Effector CD4-positive, alpha-beta T cell (primary cell): Measurements from ENCODE around the gene GNLY.
"Not testable (repeated sequence)": the region's sequence is repeated elsewhere in the genome, so short reads cannot be mapped to it uniquely, and the experiment has no call there.

Experiments
- DNase-seq: peaks from one replicate; pipeline ENCODE4 v3.0.0-alpha.2; 2020

The GNLY gene

DNA sequence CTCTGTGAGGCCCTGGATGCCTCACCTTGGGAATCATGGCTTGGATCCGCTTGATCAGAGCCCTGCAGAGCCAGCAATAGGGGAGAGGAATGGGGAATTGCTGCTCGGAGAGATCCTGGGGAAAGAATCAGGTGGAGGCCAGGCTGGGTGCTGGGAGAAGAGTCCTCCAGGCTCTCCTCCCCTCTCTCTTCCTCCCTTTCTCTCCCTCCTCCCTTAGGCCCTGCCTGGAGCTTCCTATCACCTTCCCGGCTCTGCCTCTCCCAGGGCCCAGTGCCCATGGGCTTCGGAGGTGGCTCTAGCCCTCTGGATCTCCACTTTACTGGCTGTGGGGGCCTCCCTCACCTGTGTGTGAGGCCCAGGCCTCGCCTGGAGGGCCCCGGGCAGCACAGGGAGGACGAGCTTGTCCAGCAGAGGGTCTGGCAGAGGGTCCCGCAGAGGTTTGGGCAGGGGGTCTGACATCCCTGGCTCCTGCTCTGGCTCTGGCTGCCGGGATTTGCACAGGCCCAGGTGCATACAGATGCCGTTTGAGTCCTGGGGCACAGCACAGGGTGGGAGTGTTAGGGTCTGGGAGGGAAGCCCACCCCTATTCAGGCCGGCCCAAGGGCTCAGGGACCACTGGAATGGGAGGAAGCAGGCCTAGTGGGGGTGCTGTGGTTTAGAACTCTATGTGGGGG is 28.8 kb upstream of the GNLY start:
- no peak for DNase-seq

DNA sequence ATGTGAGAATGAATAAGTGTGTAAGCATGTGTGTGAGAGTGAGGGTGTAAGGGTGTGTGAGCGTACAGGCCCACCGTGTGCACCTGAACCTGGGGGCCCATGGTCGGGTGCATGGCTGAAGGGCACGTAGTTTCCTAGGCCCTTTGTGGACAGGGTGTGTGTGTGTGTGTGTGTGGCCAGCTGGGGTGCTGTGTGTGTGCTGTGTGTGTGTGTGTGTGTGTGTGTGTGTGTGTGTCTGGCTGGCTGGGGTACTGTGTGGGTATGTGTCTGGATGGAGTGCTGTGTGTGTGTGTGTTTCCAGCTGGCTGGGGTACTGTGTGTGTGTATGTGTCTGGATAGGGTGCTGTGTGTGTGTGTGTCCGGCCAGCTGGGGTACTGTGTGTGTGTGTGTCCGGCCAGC is 28.1 kb upstream of the GNLY start:
- no peak for DNase-seq

DNA sequence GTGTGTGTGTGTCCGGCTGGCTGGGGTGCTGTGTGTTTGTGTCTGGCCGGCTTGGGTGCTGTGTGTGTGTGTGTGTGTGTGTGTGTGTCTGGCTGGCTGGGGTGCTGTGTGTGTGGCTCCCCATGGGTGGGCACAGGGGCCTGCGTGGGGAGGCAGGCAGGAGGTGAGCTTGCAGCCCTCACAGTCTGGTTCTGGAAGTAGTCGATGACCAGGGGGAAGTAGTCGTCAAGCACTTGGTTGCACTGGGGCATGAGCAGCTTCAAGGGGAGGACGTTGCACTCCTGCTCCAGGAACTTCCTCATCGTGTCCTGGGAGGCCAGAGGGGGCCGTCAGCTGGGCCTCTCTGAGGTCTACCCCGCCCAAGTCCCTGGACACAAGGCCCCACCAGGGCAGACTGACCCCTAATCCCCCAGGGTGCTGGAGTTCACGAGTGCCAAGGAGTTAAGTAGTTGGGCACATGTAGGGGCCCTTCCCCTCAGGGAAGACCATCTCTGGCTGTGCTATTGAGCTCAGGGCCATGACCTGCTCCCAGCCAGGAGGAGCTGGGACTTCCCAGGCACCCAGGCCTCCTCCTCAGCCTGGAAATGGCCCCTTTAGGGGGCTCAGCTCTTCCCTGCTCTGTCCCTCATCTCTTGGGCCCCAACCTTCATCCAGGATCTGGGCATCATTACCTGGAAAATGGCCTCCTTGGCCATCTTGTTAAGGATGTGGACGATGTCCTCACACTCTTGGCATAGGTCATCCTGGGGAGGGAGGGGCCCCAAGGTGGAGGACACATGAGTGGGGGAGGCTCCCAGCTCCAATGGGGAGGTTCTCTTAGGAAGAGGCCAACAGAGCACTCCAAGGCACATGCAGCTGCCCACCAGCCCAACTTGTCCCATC is 27.5 kb upstream of the GNLY start:
- DNase-seq: no peak

DNA sequence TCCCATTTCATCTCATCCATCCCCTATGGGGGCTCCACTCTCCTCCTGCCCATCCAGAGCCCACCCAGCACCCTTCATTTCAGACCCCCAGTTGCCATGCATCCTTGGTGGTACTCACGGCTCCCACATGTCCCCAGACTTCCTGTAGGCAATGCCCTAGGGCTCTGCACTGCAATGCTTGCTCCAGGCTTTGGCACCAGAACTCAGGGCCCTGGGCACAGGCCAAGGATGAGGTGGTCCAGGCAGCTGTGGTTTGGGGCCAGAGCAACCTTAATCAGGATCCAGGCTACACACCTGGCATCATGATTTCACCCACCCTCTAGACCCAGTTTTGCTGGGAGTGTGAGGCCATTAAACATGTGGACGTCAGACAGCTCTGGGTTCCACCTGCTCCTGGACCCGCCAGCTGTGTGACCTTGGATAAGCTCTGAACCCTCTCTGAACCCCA is 26.6 kb upstream of the GNLY start:
- DNase-seq: no peak

DNA sequence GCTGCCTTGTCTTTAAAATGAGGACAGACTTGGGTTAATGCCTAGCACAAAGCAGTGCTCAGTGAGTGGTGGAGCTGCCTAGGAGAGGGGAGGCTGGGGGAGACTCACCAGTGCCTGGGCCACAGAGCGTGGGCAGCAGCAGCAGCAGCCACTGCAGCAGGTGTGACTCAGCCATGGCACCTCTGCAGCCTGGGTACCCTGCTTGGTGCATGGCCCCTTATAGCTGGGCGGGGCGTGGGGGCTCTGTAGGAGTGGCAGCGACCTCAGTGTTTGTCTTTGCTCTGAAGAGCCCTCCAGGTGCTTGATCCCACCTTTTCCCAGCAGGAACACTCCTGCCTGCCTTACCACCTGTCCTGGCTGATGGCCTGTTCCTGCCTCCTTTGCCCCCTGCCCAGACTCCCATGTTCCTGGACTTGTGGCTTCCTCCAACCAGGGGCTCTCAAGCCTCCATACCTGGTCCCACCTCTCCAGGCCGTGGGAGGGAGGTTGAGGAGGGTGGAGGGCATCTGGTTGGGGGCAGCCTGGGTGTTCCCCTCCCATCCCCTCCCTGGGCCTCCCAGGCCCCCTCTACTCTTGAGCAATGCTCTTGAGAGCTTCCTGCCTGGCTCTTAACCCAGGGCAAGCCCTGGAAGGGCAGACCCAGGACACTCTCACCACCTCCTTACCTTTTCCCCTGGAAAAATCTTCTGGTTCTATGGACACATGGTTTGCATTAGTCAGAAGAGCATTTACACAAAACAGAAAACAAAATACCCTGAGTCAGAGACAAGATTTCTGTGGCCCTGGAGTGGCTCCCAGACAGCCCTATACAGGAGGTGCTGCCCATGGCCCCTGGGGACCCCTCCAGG is 25.9 kb upstream of the GNLY start, which contains the start of gene SFTPB:
SFTPB (minus strand) TSS at position 191 of the 848 bp plus-strand sequence; CDS start at position 175, 16 bp downstream.
- DNase-seq: no peak

DNA sequence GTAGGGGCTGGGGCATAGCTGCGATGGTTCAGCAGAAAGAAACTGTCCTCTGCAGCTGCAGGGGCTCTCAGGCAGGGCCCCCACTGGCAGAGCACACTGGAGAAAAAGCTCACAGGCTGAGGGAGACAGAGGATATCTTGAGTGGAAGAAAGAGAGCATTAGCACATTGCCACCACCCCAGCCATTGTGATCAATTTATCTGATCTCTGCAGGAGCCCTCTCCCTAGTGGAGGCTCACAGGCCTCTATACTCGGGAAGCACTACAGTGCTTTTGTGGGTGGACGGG is 25.4 kb upstream of the GNLY start:
- DNase-seq: no peak

DNA sequence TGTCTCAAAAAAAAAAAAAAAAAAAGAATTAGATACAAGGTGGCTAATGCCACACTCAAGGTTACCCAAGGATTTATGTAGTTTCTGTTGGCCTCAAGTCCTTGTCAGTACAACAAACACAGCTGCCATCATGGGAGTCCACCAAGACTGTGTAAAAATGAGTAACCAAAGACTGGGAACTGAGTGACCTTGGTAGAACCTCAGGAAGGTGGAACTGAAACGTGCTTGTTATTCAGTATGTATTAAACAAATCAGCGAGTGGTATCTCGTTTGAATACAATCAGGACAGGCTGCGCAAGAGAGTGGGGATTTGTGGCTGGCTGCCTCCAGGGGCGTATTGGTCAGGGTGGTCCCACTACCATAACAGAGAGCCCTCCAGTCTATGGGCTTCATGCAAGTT is 24.6 kb upstream of the GNLY start:
- DNase-seq: no peak

DNA sequence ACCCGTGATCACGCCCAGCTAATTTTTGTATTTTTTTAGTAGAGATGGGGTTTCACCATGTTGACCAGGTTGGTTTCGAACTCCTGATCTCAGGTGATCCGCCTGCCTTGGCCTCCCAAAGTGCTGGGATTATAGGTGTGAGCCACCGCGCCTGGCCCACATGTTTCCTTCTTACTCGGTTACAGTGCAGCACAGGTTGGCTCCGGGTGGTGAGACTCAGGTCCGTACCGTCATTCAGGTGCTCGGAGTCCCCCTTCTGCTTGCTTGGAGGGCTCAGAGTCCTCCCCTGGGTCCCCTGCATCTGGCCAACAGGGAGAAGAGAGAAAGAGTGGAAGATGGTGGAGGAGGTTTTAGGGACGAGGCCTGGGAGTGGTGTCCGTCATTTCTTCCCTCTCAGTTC is 23.7 kb upstream of the GNLY start:
- not testable (repeated sequence) for DNase-seq

DNA sequence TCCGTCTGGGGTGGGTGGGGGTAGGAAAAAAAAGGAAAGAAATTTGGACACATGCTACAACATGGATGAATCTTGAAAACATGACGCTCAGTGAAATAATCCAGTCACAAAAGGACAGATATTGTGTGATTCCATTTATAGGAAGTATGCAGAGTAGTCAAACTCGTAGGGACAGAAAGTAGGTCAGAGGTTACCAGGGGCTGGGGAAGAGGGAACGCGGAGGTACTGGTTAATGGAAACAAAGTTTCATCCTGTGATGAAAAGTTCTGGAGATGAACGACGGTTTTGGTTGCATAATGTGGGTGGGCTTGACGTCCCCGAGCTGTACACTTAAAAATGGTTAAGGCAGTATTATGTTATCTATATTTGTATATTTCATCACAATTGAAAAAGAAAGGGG is 21.7 kb upstream of the GNLY start:
- DNase-seq: no peak

DNA sequence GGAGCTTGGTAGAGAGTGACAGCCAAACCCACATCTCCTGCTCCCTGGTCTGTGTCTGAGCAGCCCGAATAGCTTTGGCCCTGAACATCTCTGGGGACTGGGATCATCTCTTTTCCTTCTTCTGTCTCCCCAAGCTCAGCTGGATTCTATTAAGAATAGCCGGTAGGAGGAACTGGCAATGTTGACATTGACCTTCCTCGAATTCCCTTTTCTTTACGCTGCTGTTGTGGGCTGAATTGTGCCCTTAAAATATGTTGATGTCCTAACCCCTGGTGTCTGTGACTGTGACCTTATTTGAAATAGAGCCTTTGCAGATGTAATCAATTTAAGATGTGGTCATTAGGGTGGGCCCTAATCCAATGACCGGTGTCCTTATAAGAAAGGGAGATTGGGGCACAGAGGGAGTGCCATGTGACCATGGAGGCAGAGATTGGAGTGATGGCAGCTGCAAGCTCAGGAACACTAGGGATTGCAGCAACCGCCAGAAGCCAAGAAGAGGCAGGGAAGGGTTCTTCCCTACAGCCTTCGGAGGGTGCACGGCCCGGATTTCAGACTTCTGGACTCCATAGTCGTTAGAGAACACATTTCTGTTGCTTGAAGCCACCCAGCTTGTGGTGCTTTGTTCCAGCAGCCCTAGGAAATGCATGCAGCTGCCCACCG is 20.3 kb upstream of the GNLY start:
- no peak for DNase-seq

DNA sequence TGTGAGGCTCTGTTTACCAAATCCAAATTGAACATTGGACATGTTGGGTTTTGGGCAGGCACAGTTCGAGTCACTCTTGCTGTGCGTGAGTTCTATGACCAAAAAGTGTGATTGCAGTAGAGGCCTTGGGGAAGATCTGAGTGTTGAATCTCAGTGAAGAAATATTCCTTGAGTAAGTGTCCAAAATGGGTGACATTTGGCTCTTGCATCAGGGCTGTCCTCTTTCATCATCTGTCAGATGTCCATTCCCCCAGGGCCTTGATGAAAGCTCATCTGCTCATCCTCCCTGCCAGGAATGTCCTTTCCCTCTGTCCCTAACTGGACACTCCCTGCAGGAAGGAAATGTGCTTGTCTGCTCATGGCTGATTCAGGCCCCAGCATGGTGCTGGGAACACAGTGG is 19.7 kb upstream of the GNLY start:
- no peak for DNase-seq

DNA sequence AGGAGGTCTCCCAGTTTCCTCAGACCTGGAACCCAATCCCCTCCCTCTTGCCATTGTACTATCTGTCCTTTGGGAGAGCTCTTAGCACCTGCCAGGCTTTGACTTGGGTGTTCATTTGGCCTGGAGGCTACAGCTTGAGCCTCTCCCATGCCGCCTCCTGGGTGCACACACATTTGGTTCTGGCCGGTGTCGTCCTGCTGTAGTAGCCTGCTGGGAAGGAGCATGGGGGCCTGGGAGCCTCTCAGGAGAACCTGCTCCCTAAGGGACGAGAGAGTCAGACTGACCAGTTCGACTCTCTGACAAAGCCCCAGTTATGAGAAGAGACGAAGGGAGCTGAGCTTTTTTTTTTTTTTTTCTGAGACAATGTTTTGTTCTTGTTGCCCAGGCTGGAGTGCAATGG is 18.7 kb upstream of the GNLY start:
- DNase-seq: no peak

DNA sequence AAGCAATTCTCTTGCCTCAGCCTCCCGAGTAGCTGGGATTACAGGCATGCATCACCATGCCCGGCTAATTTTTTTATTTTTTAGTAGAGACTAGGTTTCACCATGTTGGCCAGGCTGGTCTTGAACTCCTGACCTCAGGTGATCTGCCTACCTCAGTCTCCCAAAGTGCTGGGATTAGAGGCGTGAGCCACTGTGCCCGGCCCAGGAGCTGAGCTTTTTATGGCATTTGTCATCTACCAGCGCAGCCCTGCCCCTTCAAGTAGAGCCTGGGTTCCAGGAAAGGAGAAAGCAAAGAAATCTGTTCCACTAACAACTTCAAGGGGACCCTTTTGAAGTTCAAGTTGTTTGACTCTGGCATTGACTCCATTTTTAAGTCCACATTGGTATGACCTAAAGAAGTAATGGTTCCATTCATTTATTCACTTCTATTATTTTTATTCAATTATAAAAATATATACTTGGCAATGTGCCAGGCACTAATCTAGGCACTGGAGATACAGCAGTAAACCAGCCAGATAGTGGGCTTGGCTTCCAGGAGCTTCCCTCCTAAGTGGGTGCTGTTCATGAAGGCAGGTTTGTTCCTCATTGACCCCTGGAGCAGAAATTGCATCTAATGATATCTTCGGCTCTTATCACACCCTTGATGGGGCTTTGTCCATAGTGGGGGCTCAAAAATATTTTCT is 18.2 kb upstream of the GNLY start:
- DNase-seq: no peak

DNA sequence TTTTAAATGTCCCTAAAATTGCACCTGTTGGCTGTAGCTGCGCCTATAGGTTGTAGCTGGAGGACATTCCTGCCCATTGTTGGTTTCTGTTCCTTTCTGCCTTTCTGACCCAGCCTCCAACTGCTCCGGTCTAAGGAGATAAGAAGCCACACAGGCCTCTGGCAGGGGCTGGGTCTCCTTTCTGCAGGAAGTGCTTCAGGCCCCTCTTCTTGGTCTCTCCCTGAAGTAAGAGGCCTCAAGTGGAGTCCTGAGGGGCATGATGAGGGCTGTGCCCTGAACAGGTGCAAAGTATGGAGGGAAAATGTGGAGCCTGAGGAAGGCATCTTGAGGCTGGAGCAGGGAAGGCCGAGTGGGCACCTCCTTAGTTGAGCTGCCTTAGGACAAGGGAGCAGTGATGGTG is 15.8 kb upstream of the GNLY start:
- DNase-seq: no peak

DNA sequence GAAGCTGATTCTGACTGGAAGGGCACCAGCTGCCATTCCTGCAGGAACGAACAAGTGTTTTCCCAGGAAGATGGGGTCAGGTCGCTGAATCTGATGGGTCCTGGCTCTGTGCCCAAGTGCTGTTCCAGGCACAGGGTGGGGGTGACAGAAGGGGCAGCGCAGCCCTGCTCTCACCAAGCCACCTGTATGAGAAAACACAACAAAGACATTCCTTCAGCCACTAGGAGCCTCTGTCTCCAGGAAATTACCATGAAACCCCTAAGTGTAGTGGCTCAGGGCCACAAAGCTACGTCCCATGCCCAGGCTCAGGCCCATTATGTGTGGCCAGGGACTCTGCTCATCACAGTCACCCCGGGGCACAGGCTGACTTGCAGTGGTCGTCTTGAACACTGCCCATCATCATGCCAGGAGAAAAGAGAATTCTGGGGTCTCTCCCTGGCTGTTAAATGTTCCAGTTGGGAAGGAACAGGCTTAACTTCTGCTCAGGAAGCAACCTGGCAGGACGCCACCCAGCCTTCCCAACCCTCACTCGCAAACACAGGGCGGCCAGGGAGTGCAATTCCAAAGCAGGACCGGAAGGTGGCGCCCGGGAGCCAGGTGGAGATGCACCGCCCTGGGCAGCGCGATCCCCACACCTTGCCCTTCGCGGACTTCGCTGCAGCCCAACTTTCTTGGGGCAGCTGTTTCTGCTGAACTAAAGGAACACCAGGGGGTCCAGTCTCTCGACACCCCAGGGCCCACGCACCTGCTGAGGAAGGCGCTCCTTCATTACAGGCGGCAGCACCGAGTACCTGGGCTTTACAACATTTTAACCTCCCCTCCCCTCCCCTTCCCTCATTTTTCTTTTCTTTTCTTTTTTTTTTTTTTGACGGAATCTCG is 15.1 kb upstream of the GNLY start:
- DNase-seq: peak; percentile 62

DNA sequence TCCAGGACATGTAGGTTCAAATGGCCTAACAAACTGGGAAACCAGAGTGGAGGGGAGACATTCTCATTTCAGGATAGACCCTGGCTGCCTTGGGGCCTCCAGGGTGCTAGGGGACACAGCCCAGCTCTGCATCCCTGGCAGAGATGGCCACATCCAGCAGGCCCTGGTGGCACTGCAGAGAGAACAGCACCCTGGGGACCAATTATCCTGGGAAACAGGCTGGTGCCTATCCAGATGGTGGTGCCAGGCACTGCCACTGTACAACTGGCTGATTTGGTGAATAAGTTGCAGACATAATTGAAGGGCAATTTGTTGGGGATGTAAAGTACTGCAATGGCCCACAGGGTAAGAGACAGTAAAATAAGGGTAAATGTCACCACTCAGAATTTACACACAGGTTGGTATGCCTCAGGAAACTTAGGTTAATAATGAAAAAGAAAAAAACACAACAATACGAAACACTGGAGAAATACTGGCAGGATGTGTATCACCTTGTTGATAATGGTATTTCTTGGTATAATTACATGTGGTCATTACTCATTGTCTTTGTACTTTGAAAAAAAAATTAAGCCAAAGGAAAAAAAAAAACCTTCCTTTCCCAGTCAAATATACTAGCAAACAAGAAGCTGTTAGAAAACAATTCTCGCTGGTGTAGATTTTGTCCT is 13.3 kb upstream of the GNLY start:
- DNase-seq: no peak

DNA sequence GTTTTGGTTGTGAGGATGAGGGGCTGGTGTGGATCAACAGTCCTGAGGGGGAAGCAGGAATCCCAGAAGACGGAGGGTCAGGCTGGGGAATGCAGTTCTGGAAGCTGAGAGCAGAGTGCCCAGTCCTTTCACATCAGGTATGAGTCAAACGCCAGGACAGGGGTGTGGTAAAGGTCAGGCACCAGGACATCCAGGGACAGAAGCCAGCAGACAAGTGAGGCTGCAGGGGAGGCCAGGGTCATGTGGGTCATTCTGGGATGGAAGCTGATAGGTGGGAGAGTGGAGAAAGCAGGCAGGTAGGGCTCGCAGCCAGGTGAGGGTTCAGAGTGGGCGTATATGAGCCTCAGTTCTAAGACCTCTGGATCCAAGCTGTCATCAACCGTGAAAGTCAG is 12.8 kb upstream of the GNLY start:
- no peak for DNase-seq

DNA sequence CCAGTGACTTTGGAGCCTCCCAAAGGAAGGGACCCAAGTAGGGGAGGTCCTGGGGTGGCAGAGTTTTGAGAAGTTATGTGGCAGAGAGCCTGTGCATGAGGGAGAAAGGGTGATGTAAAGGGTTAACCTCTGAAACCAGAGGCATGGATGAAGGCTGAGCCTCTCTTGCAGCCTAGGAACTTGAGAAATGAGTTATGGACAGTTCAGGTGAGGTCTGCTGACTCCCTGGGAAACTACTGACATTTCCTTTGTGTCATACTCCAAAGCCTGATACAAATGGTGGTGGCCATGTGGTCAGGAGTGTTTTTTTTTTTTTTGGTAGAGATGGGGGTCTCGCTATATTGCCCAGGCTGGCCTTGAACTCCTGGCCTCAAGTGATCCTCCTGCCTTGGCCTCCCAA is 12.4 kb upstream of the GNLY start:
- DNase-seq: no peak

DNA sequence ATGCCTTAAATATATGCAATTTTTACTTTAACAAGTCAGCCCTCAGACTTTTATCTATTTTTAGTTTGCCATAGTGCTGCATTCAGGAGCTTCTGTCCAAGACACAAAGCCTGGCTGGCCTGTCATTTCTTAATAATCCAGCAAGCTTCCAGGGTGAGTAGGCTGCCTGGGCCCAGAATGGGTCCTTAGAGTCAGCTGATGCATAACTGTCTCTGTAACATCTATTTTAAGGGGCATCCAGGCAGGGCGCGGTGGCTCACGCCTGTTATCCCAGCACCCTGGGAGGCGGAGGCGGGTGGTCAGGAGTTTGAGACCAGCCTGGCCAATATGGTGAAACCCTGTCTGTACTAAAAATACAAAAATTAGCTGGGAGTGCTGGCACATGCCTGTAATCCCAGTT is 11.8 kb upstream of the GNLY start:
- DNase-seq: no peak

DNA sequence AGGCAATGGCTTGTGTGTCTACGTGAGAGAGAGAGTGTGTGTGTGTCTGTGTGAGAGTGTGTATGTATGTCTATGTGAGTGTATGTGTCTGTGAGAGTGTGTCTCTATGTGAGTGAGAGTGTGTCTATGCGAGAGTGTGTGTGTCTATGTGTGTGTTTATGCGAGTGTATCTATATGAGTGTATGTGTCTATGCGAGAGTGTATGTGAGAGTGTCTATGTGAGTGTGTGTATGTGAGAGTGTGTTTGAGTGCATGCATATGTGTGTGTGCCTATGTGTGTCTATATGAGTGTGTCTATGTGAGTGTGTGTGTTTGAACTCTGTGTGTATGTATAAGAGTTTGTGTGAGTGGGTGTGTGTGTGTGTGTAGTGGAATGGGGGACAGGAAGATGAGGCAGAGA is 9.8 kb upstream of the GNLY start:
- no peak for DNase-seq

DNA sequence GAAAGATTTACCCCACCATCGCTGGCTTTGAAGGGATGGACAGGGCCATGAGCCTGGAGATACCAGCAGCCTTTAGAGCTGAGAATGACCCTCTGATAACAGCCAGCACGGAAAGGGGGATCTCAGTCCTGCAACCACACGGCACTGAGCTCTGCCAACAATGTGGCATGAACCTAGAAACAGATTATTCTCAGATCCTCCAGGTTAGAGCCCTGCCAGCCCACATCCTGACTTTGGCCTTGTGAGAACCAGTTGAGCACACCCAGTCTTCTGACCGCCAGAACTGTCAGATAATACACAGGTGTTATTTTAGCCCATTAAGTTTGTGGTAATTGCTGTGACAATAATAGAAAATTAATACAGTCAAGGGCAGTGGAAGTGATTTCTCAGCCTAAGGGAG is 9.4 kb upstream of the GNLY start:
- DNase-seq: no peak
